Fibroblast of lung (primary cell): ENCODE data around the gene BAZ2B. TPM values are rescaled to one million over a fixed set of nuclear protein-coding genes. Genes with fewer than 3 reads are reported as not detected.
"Not testable (repeated sequence)": the region's sequence is repeated elsewhere in the genome, so short reads cannot be mapped to it uniquely, and the experiment has no call there.

Experiments
- DNase-seq, 2 donors: peaks; one replicate each; pipeline versions ENCODE4 v3.0.0 to v3.0.0-alpha.2; 2010; ENCODE audit warnings: low read depth in 2 of 2
- H2AFZ ChIP-seq: 2 replicates; pipeline ENCODE4 v1.5.1; 2012; ENCODE audit warnings: low read length, control low read depth, inconsistent platforms
- H3K27ac ChIP-seq: 2 replicates; pipeline ENCODE4 v1.5.1; 2011; ENCODE audit warnings: low read length, control low read depth; ENCODE audit not compliant: insufficient read depth
- H3K27me3 ChIP-seq: 2 replicates; pipeline ENCODE4 v1.5.1; 2011; ENCODE audit warnings: mild to moderate bottlenecking, low read length; ENCODE audit not compliant: control insufficient read depth, insufficient read depth
- H3K36me3 ChIP-seq: 2 replicates; pipeline ENCODE4 v1.5.1; 2011; ENCODE audit warnings: low read length; ENCODE audit not compliant: control insufficient read depth, insufficient read depth
- H3K4me1 ChIP-seq: 2 replicates; pipeline ENCODE4 v1.5.1; 2011; ENCODE audit warnings: low read length; ENCODE audit not compliant: control insufficient read depth, insufficient read depth; ENCODE audit errors: extremely low read depth
- H3K4me2 ChIP-seq: 2 replicates; pipeline ENCODE4 v1.5.1; 2011; ENCODE audit warnings: low read length, control low read depth; ENCODE audit not compliant: insufficient read depth; ENCODE audit errors: extremely low read depth
- H3K4me3 ChIP-seq, 4 experiments: fragments of 200-600 bp in 1 of 4; sonication (generic) in 1 of 4; replicated peaks in 1 of 4; 2 replicates each; pipeline ENCODE4 v1.5.1; 2011 to 2016; ENCODE audit warnings: low read length in 4 of 4, low read depth in 3 of 4, mild to moderate bottlenecking in 3 of 4, control low read depth in 2 of 4, inconsistent platforms in 1 of 4, mixed read lengths in 1 of 4; ENCODE audit not compliant: insufficient read depth in 1 of 4; ENCODE audit errors: control extremely low read depth in 1 of 4
- H3K79me2 ChIP-seq: 2 replicates; pipeline ENCODE4 v1.5.1; 2012; ENCODE audit warnings: mild to moderate bottlenecking, low read length, inconsistent platforms; ENCODE audit not compliant: control insufficient read depth, insufficient read depth
- H3K9ac ChIP-seq: 2 replicates; pipeline ENCODE4 v1.5.1; 2011; ENCODE audit warnings: mild to moderate bottlenecking, low read length, control low read depth; ENCODE audit not compliant: insufficient read depth
- H3K9me3 ChIP-seq: 2 replicates; pipeline ENCODE4 v1.5.1; 2012; ENCODE audit warnings: low read depth, low read length; ENCODE audit not compliant: control insufficient read depth, insufficient read depth
- H4K20me1 ChIP-seq: 2 replicates; pipeline ENCODE4 v1.5.1; 2011; ENCODE audit warnings: low read length; ENCODE audit not compliant: control insufficient read depth, insufficient read depth; ENCODE audit errors: extremely low read depth
- EZH2 ChIP-seq: IDR thresholded peaks from 2 replicates; pipeline ENCODE4 v1.5.1; 2012; ENCODE audit warnings: low read length, control low read depth, mild to moderate bottlenecking; ENCODE audit errors: missing control alignments
- polyA plus RNA-seq, 2 donors: library from polyadenylated mRNA; depleted of rRNA in 1 of 2; stranded (reverse) in 1 of 2; unstranded in 1 of 2; fragments of >200 nt; gene quantifications; 2 replicates each; pipeline ENCODE4 v1.2.1, GENCODE V29; 2011 to 2012; ENCODE audit warnings: missing spikeins in 1 of 2
- total RNA-seq: library from RNA; depleted of rRNA; stranded (reverse); fragments of >200 nt; gene quantifications from 2 replicates; pipeline ENCODE4 v1.2.1, GENCODE V29; 2014
- TF ChIP-seq, protein P1 (sequence below), 2 donors: IDR thresholded peaks in 1 of 2; conservative IDR thresholded peaks in 1 of 2; 1 replicate in 1 of 2; 2 replicates in 1 of 2; pipeline ENCODE4 v1.5.1; 2011 to 2012; ENCODE audit warnings: low read length in 2 of 2, control low read depth in 1 of 2, inconsistent platforms in 1 of 2, low read depth in 1 of 2, mild to moderate bottlenecking in 1 of 2

BAZ2B gene
- total and polyA plus RNA-seq, 2 donors (not counting 1 experiment from before 2014, with no cell fraction given), result 28.0 to 61.8 TPM

DNA sequence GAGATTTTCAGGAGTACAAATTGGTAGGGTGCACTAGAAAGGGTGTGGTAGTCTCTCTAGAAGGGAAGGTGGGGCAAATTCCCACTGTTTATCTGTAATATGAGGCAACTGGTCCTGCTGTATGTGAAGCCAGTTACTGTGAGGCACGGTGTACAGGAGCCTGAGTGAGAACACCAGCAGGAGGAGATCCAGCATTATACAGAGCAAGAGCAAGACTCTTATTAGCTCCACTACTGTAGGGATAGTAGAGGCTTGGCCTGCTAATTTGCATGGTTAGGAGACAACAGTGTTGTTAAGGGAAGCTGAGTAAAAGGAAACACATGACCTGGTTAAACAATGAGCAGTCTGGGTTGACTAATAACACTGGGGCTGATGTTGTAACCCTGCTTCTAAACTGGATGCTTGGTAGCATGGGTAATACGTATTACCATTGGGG lies 253.5 kb downstream of the BAZ2B start:
- H3K27ac ChIP-seq, result no peak overlapping the region
- H3K9me3 ChIP-seq, result no peaks in the 10 kb centered on the region
- no peaks in the 10 kb centered on the region for H4K20me1 ChIP-seq
- H3K4me3 ChIP-seq, result no peak overlapping the region
- no peak for TF ChIP-seq EZH2
- TF ChIP-seq, protein P1, sequence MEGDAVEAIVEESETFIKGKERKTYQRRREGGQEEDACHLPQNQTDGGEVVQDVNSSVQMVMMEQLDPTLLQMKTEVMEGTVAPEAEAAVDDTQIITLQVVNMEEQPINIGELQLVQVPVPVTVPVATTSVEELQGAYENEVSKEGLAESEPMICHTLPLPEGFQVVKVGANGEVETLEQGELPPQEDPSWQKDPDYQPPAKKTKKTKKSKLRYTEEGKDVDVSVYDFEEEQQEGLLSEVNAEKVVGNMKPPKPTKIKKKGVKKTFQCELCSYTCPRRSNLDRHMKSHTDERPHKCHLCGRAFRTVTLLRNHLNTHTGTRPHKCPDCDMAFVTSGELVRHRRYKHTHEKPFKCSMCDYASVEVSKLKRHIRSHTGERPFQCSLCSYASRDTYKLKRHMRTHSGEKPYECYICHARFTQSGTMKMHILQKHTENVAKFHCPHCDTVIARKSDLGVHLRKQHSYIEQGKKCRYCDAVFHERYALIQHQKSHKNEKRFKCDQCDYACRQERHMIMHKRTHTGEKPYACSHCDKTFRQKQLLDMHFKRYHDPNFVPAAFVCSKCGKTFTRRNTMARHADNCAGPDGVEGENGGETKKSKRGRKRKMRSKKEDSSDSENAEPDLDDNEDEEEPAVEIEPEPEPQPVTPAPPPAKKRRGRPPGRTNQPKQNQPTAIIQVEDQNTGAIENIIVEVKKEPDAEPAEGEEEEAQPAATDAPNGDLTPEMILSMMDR (conservative IDR thresholded peaks at IDR 0.05 in 1 of 2, IDR thresholded peaks at IDR 0.05 in 1 of 2; ENCODE audit: low read depth in 1 of 2, low read length in 2 of 2), result no peak
- DNase-seq, result peak; percentile 19 to 67
- H3K4me2 ChIP-seq, result no peak overlapping the region
- H3K4me1 ChIP-seq, result no peaks in the 10 kb centered on the region
- H3K9ac ChIP-seq, result no peak overlapping the region
- H3K79me2 ChIP-seq, result no peaks in the 10 kb centered on the region
- no peaks in the 10 kb centered on the region for H3K27me3 ChIP-seq
- H2AFZ ChIP-seq, result no peak overlapping the region
- no peaks in the 10 kb centered on the region for H3K36me3 ChIP-seq

- Histone ChIP-seq H3K9ac (no peak overlapping the region), H3K4me3 (no peak overlapping the region), H4K20me1 (no peaks in the 10 kb centered on the region), H3K79me2 (no peaks in the 10 kb centered on the region), H3K36me3 (no peaks in the 10 kb centered on the region), H2AFZ (no peak overlapping the region), H3K27me3 (no peaks in the 10 kb centered on the region), H3K4me1 (no peaks in the 10 kb centered on the region), H3K4me2 (no peak overlapping the region), H3K27ac (no peak overlapping the region), H3K9me3 (no peaks in the 10 kb centered on the region)
- no peak for DNase-seq
- TF ChIP-seq EZH2, result no peak
- TF ChIP-seq, protein P1 (conservative IDR thresholded peaks at IDR 0.05 in 1 of 2, IDR thresholded peaks at IDR 0.05 in 1 of 2; ENCODE audit: low read depth in 1 of 2, low read length in 2 of 2), result no peak
Observed at GRCh38 chr2:159362094-159362493, 254.3 kb downstream of the BAZ2B start.

GRCh38 chr2:159361603-159362002 lies 254.7 kb downstream of the BAZ2B start:
- H3K9ac ChIP-seq, H3K4me2 ChIP-seq, H3K27me3 ChIP-seq, DNase-seq, H4K20me1 ChIP-seq, H3K4me1 ChIP-seq, H3K36me3 ChIP-seq, H3K9me3 ChIP-seq, H3K27ac ChIP-seq, H3K4me3 ChIP-seq, H3K79me2 ChIP-seq, H2AFZ ChIP-seq: not testable (repeated sequence)
